NCI-H2171 (cell line): Measurements from ENCODE around the gene GPR15LG.

ENCODE experiments used
- DNase-seq: peaks from one replicate; lab custom pipeline; 2025; lab: John Stamatoyannopoulos, UW

The GPR15LG gene

DNA sequence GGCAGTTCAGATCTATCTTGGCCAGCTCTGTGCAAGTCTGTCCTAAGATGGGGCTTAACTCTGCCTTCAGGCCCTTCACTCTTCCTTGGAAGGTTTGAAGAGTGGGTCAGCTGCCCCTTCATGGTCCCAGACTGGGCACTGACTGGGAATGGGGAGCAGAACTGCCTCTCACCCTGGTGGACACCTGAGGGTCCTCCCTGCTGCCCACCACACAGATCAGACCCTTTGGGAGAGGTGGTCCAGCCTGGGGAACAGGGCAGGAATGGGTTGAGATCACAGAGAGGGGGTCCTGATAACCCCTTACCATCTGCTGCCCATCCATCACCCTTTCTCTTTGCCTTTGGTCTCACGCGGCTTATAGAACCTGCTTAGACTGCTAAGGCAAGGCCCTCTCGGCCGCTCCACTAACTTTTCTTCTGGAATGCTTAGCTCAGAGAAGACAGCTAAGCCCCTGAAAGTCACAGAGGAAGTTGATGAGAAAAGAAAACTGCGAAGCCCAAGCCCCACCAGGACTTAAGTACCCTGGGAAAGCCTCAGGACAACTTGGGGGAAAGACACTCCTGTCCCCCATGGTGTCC lies 20.3 kb downstream of the GPR15LG start:
- DNase-seq = no peak

DNA sequence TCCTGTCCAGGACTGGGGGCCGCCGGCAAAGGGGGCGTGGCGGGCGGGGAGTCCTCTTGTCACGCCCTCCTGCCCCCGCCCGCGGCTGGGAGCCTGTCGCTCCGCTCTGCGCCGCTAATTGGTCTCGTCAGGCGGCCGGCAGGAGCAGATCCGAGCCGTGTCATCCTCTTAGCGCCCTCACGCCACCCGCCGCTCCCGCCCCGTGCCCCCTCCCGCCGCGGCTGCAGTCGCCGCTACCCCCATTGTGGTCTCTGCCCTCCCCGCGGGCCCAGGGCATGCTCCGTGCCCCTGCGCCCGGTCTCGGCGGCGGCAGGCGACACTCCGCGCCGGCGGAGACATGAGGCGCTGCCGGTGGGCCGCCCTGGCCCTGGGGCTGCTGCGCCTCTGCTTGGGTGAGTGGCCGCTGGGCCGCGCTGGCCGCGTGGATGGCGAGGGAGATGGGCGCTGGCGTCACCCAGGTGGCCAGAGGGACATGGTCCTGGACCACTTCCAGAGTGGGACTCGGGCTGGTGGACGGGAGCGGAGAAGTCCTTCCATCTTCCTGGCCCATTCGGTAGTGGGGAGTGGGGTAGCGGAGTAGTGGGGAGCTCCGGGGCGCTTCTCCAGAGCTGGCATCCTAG lies 20.9 kb downstream of the GPR15LG start, which contains the start of gene CDHR1:
Gene CDHR1, plus strand, starts transcription at position 114 of the 620 bp plus-strand sequence. Its CDS starts 224 bp downstream, at position 338.
- peak; percentile 14 for DNase-seq

DNA sequence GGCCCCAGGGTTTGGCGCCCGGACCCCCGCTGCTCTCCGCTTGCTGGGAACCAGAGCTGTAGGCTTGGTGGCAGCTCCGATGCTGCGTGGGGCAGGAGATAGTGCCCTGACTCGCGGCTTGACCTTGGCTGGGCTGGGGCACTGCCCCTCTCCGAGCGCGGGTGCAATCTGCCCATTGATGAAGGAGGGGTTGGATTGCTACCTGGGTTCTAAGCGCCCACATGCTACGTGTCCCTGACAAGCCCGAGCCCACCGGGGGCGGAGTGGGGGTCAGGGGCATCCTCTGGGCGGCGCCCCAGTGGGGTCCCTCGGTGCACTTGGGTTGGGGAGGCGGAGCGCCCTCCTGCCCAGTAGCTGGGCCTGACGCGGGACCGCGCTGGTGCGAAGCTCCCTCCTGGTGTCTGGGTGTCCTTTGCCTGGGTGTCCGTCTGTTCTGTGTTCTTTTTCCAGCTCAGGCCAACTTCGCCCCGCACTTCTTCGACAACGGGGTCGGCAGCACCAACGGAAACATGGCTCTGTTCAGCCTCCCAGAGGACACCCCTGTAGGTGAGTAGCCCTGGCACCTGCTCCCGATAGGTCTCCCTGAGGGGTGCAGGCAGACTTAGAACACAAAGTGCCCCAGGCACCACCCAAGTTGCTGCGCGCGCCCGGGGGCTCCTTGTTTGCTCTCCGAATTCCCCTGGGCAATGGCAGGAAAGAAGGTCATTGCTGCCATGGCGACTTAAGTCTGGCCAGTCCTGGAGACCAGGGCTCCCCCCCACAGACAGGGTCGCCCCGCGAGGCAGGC lies 21.6 kb downstream of the GPR15LG start:
- no peak for DNase-seq

DNA sequence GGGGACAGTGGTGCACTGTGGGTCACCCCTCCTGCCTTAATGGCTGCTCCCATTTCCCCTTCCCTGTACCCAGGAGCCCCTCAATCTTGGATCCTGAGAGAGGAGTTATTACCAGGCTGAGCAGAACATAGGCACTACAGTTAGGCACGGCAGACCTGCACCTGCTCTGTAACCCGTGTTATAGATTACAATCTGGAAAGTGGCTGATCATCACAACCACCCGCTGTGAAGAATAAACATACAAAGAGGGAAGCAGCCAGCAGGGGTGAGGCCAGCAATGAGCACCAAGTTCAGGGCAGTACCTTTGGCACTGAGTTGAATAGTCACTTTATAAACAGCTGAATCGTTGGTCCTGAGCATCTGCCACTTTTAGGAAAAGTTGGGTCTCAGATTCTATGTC lies 22.5 kb downstream of the GPR15LG start:
- DNase-seq = peak; percentile 11

DNA sequence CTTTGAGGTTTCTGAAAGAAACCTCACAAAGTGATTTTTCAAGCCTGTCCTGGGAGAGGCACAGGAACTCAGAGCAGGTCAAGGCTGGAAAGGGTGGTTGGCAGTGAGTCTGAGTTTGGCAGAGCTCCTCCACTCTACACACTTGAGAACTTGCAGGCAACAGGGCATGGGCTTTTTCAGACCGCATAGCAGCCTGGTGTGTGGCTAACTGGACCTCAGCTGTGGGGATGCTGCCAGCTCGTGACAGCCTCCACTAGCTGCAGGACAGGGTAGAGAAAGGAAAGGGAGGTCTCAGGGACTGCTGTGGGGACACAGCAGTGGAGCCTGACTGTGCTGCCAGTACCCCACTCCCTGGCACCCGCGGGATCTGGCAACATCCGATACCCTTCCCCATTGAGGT lies 23.3 kb downstream of the GPR15LG start:
- no peak for DNase-seq

DNA sequence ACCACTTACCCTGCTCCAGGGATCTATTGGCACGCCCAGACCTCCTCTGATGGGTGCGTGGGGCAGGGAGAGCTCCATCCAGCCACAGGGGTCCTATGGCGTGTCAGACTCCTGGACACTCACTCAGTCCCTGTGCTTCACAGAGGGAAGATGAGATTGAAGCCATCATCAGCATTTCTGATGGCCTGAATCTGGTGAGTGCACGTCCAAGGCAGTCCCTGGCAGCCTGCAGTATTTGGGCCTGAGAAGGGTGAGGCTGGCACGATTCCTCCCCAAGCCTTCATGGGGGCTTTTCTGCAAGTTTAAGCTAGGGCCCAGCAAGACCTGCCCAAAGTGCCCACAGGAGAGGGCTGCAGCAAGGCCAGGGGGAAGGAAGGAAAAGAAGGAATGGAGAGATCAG lies 24.0 kb downstream of the GPR15LG start:
- no peak for DNase-seq

DNA sequence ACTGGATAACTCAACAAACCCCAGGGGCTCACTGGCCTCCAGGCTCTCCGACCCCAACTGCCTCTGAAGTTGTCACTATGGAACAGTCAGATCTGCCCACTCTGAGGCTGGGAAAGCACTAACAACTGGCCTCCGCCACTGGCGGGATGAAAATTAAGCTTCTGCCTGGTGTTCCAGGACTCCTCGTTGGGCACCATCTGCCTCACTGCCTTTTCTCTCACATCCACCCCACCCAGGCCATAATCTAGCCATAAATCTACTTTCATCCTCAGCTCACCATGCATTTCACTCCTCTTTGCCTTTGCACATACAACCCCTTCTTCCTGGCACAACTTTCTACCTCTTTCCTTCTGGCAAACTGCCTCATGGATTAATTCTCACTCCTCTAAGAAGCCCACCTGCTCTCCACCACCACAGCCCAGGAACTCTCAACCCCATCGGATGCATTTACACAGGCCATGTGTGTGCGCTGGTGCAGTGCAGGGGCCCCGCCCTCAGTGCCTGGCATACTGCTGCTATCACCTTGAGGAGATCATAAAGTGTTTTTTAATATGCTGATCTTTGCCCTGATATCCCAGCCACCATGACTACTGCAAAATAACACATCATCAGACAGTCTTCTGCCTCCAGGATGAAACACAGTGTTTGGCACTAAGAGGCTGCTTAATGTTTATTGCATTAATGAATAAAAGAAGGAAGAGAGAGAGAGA lies 24.8 kb downstream of the GPR15LG start:
- DNase-seq = no peak

DNA sequence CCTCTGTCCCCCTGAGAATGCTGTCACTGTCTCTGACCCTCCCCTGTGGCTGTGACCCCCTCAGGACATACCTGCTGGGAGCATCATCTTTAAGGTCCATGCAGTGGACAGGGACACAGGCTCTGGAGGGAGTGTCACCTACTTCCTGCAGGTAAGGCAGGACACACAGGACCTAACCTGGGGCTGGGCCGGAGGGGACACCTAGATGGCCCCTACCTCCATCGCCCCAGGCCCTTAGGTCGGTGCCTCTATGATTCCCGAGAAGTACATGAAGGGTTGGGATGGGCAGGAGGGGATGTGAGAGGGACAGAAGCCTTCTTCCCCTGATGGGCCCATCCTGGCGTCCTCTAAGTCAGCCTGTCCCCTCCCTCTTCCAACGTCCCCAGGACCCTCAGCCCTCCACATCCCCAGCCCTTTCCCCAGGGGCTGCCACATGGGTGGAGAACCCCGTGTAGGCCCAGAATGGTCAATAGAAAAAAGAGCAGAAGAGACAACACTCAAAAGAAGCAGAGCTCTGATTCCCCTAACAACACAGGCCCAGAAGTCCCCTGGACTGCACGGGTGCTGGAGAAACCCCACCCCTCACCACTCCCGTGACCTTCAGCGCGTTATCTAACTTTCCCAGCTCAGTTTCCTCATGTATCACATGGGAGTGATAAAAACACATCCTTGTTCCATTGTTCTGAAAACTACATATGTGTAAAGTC lies 27.1 kb downstream of the GPR15LG start:
- no peak for DNase-seq

DNA sequence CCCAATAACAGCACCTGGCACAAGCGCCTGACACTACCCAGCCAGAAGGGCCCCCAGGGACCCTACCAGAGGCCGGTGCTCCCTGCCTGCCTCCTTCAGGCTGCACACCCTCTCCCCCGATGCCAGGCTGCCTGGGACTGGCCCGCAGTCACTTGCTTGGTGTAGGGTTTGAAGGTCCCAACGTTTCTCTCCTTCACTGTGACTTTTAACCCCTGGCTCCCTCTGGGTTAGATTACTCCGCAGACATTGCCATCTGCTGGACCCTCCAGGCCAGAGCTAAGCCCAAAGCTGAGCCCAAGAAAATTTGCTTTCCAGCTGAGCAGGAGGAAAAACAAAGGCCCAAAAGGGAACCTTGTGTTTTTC lies 27.6 kb downstream of the GPR15LG start:
- no peak for DNase-seq

DNA sequence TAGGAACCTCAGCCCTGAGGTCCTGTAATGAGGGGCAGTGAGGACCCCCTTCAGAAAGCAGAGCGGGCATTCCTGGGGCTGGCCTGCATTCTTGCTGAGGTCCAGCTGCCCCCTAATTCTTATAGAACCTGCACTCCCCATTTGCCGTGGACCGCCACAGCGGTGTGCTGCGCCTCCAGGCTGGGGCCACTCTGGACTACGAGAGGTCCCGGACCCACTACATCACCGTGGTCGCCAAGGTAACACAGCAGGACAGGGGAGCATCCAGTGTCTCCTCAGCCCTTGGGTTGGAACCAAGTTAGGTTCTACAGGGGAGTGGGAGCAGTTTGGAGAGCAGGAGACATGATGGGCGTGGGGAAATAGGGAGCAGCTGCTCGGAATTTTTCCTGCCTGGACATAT lies 28.1 kb downstream of the GPR15LG start:
- no peak for DNase-seq

DNA sequence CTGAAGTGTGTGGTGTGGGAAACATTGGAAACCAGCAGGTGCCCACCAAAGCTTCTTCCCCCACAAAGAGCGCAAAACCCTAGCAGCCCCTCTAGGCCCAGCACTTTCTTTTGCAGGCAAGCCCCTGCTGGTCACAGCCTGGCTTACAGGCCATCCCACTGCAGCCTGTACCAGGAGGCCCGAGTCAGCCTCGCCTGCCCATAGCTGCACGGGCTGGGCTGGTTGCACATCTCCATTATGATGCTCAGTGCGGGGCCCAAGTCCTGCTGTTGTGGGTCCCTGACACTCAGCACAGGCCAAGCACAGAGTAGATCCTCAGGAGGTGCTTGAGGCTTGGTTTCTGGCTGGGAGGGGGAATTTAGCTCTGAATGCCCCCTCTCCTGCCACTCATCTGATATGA lies 28.7 kb downstream of the GPR15LG start:
- no peak for DNase-seq

DNA sequence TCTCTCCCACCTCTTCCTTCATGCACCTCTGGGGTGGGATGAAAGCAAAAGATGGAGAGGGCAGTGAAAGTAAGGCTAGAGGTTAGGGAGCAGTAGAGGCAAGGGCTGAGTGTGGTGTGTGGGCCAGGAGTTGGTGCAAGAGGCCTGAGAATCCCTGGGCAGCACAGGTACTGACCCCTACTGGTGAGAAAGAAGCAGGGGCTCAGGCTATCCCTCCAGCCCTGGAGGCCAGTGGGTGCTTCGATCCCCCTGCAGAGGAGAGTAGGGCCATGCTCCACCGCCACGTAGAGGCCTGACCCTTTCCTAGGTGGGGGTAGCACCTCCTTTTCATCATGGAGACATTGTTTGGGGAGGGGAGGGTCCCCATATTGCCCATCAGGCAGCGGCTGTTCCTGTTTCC lies 30.5 kb downstream of the GPR15LG start:
- DNase-seq = no peak

DNA sequence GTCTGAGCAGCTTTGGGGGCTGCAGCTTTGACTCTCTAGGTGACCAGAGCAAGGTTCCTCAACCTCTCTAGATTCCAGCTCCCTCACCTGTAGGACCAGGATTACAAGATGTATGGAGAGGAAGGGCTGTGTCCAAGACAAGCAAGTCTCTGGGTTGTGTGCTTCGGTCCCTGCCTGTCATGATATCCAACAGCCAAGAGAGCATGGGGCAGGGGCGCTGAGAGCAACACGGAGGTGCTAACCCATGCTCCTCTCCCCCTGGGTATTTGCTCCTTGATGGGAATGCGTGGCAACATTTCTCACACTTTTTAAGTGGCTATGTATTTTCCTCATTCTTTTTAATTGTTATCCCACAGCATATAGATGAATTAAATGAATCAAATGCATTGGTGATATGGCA lies 31.0 kb downstream of the GPR15LG start:
- no peak for DNase-seq

DNA sequence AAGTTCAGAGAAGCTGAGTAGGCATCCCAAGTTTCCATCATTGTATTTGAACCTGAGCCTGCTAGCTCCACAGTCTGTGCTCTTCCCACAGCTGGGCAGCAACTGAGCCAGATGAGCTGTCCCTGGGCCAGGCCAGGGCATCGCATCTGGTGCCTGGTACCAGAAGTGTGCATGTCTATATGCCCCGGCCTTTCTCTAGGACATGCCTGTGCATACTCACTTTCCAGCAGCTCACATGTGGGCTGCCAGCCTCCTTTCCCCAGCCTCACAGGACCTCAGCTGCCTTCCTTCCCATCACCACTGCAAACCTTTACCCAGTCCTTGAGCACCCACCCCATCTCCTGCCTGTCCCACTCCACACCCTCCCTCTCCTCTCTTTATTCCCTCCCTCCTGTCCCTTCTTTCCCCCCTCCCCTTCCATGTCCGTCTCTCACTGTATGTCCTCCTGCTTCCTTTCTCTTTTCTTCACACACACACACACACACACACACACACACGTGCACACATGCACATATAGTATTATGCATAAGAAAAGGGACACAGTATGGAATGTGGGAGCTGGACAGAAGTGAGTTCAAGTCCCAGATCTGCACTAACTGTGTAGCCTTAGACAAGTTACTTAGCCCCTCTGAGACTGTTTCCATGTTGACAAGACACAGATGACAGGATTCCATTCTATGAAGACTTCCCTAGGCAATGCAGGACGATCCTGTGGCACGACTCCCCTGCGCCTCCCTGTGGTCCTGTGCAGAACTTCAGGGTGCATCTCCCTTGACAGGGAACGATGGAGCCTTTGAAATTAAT lies 31.6 kb downstream of the GPR15LG start:
- DNase-seq = no peak

DNA sequence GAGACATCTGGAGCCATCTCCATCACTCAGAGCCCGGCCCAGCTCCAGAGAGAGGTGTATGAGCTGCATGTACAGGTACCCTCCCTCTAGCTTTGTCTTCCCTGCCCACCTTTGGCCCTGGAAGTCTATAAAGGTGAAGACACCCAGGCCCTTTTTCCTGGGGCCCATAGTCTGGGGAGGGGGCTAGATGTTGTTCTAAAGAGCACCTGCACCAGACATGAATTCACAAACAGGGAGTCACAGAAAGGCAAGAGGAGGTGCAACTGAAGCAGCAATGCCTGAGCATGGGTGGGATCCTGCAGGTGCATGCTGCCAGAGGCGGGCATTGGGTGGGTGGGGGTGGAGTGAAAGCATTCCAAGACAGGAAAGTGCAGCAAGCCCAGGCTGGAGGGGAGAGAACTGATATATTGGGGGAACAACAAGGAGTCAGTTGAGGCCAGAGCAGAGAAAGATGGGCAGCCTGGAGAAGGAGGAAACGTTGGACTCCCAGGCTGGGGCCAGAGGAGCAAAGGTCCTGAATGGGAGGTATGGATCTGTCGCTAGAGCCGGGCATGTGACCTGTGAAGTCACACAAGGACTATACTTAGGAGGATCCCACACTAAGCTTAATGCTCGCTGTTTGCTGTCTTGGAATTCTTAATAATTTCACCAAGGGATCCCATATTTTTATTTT lies 32.4 kb downstream of the GPR15LG start:
- DNase-seq = no peak

DNA sequence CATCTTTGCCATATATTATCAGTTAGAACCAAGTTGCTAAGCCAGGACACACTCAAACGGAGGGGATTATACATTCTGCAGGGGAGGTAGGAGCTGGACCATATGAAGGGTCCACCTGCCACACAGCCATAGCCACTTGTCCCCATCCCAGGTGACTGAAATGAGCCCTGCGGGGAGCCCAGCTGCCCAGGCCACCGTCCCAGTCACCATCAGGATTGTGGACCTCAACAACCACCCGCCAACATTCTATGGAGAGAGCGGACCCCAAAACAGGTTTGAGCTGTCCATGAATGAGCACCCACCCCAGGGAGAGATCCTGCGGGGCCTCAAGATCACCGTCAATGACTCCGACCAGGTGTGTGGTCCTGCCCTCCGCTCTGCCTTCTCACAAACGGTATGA lies 34.4 kb downstream of the GPR15LG start:
- no peak for DNase-seq

DNA sequence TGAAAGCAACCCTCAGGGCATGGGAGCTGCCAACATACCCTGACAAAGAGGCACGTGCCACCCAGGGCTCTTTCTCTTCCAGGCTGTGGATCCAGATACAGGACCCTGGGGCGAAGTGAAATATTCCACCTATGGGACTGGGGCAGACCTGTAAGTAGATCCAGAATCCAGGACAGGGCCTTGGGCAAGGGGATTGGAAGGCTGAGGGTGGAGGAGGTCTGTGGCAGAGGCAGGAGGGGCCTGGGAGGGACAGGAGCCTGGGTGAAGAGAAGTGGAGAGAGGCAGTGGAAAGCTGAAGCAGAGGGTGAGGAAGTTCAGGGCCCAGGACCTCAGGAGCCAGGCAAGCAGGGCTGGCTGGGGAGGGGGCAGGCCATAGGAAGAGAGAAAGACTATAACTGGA lies 38.0 kb downstream of the GPR15LG start:
- DNase-seq = no peak

DNA sequence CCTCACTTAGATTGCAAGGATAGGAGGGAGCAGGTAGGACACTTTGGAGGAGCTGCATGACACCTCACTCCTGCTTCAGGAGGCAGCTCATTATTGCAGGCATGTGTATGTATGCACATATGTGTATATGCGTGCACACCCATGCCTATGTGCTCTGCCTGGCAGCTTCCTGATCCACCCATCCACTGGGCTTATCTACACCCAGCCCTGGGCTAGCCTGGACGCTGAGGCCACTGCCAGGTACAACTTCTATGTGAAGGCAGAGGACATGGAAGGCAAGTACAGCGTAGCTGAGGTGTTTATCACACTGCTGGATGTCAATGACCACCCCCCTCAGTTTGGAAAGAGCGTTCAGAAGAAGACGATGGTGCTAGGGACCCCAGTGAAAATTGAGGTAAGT lies 38.4 kb downstream of the GPR15LG start:
- no peak for DNase-seq

DNA sequence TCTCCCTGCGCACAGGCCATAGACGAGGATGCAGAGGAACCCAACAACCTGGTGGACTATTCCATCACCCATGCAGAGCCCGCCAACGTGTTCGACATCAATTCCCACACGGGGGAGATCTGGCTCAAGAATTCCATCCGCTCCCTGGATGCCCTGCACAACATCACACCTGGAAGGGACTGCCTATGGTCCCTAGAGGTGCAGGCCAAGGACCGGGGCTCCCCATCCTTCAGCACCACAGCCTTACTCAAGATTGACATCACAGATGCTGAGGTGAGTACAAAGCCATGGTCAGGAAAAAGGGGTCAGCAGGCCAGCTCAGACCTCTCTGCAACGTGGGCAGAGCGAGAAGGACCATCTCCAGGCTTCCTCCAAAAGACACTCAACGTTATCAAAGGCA lies 39.5 kb downstream of the GPR15LG start:
- DNase-seq = no peak

DNA sequence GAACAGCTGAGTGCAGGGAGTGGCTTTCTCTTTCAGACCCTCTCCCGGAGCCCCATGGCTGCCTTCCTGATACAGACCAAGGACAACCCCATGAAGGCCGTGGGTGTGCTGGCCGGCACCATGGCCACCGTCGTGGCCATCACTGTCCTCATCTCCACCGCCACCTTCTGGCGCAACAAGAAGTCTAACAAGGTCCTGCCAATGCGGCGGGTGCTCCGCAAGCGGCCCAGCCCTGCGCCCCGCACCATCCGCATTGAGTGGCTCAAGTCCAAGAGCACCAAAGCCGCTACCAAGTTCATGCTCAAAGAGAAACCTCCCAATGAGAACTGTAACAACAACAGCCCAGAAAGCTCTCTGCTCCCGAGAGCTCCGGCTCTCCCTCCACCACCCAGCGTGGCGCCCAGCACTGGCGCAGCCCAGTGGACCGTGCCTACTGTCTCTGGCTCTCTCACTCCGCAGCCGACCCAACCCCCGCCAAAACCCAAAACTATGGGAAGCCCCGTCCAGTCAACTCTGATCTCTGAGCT lies 40.5 kb downstream of the GPR15LG start:
- no peak for DNase-seq
